CD1c-positive myeloid dendritic cell (primary cell): ENCODE measurements around the gene LRRC52.

ENCODE experiments used
- DNase-seq: peaks from one replicate; pipeline ENCODE4 v3.0.0-alpha.2; 2016; ENCODE audit errors: extremely low spot score

The LRRC52 gene

DNA sequence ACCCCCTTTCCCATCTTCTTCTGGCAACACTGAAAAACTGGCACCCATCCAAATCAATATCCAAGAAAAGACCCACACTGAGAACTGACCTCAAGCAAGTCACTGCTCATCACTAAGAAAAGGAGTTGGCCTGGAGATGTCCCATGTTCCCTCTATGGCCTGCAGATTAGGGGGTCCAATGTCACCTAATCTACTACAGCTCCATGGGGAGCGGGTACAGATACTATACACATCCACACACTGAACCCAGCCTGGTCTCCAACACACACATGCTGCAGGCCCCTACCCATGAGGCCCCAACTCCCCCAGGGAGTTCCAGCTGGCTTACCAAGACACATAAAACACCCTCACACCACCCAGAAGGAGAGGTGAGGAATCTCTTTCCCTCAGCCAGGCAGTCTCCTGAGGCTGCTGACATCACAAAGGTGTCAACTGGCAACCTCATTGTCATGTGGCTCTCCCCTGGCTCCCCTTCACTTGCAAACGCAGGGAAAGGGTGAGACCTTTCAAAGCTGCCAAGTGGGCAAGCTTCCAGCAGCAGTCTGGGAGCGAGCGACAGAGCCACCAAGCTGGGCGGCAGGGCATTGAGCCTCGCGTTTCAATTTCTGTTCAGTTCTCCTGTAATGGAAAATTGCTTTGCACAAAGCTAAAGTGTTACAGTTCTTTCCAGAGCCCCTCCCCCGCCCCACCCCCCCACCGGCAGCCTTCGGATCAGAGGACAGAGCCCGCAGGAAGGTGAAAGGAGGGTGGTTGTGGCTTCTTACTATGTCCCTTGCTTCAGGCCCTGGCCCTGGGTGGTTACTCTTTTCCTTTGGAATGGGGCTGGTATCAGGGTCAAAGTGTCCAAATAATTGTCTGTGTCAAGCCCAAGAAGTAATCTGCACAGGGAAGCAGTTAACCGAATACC is at the start of gene LRRC52:
Gene LRRC52, plus strand, starts transcription at position 469 of the 907 bp plus-strand sequence. Its CDS starts 297 bp downstream, at position 766.
- DNase-seq, result no peak

- no peak for DNase-seq
Measured at GRCh38 chr1:165494949-165495857, 48.6 kb upstream of the LRRC52 start.

DNA sequence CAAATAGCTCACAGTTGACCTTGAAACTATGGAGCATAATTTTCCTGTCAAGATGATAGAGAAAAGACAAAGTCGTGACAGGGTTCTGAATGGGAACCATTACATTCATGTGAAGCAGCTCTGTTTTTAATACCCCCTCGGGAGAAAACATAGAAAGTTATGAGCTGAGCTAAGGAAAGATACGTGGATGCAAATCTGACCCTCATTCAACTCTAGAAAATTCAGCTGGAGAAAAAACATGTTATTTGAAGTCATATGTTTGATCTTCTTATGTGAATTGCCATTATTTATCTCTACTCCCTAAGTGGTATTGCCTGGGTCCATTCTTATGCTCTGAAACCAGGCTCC is 48.0 kb upstream of the LRRC52 start:
- no peak for DNase-seq

DNA sequence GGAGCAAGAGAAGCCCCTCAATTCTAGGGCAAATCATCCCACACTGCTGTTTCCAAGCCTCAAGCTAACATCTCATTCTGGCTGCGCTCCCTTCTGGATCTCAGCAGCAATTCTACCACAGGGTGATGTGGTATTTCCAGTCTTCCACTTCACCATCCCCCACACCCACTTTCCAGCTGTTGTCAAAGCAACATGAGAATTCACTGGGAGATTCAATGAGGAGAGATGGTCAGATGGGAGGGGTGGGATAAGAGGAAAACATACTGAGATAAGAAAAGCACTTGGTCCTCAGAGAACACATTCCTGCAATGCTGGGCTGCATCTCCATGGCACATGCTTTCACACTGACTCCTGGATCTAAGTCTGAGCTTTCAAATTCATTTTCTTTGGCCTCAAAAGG is 47.3 kb upstream of the LRRC52 start:
- DNase-seq, result no peak

GRCh38 chr1:165497069-165498013 is 46.5 kb upstream of the LRRC52 start:
- DNase-seq, result no peak

GRCh38 chr1:165501330-165501969 is 42.4 kb upstream of the LRRC52 start:
- DNase-seq, result no peak

GRCh38 chr1:165501970-165502348 is 41.8 kb upstream of the LRRC52 start:
- DNase-seq, result no peak

DNA sequence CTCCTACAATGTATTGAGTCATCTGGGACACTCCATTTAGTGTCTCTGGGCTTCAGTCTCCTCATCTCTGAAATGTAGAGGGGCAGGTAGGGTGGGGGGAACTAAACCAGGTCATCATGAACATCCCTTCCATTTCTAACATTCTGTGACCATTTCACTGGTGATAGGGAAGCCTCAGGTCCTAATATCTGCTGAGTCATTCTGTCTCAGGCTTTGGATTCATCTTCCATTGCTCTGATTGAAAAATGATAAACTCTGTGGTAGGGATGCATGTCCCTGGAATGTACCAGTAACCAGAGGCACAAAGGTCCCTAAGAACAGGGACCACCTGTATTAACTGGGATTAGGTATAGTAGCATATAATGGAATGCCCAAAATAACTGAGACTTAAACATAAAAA is 36.2 kb upstream of the LRRC52 start:
- no peak for DNase-seq

DNA sequence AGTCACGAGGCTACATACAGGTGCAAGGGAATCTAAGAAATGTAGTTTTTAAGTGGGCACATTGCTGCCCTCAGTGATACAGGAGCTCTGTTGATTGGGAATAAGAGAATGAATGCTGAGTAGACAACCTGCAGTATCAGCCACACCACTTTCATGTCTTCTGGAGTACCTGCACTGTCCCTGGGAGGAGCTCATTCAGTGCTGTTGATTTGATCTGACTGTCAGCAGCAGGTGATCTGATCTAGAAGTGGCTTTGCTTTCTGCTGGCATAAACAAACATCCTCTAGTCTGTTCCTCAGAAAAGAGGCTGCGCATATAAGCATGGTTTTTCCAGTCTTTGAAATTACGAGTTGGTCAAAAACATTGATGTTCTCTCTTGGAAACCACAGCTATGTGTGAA is 35.5 kb upstream of the LRRC52 start:
- DNase-seq, result no peak

DNA sequence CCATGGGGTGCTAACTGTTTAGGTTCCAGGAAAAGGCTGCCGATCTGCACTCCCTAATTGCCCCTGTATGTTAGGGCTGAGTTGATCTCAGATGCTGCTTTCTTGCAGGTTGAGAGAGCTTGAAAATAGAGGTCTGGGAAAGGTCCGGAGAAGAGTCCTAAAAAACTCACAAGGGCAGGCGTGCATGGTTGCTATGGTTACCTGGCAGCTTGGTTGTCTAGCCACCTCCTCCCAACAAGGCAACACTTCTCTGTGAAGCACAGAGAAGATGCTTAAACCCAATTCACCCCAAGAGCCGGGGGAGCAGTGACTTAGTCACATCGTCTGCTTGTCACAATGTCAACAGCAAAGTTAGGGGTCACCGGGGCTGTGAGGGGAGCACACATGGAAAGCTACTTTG is 31.0 kb upstream of the LRRC52 start:
- DNase-seq, result no peak

DNA sequence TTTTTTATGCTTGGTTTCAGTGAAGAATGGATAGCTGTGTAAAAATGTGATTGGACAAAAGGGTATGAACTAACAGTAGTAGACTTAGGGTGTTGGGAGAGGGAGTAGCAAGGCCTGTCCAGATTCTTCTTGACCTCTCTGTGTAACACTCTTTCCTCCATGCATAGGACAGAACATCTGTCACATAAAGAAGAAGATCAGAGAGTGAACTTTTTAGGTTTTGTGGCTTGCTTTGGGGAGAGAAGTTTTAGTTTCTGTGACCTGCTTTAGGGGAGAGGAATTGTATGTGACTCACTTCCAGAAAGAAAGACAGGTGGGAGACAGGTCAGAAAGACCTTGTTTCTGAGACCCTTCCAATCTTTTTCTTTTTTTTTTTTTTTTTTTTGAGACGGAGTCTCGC is 27.3 kb upstream of the LRRC52 start:
- DNase-seq, result no peak

GRCh38 chr1:165520646-165521045 is 23.2 kb upstream of the LRRC52 start:
- no peak for DNase-seq

- DNase-seq, result no peak
Measured at GRCh38 chr1:165524639-165525285, 19.0 kb upstream of the LRRC52 start.

- no peak for DNase-seq
Measured at GRCh38 chr1:165525708-165526107, 18.1 kb upstream of the LRRC52 start.

DNA sequence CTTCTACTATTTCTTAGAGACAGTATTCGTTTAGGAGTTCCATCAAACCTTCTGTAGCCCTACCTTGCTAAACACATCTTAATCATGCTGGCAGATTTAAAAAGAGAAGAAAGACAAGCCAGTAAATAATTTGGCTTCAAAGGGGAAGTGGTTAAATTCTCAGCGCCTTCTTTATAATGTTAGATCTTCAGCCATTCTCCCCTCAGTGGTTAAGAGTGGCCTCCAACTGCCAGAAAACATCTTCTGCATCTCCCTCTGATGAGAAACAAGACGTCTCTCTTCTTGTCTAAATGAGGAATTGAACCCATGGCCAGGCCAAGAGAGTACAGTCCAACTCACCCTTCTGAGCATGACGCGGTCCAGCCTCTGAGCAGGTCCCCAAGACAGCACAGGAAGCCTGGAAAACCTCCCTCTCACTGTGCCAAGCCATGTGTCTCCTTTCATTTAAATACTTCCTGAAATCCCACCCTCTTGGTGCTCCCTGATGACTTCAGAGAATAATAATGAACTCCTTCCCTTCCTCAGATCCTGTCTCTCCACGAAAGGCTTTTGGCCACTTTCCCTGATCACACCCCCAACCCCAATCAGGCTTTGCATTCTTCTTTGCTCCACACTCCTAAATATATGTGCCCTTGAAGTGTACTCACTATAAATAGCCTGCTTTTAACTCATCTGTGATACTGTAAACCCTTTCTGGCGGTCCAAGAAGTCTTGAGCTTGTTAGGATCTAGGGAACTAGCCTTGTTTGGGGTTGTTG is 16.4 kb upstream of the LRRC52 start:
- no peak for DNase-seq

- DNase-seq, result no peak
Measured at GRCh38 chr1:165531021-165531420, 12.8 kb upstream of the LRRC52 start.

DNA sequence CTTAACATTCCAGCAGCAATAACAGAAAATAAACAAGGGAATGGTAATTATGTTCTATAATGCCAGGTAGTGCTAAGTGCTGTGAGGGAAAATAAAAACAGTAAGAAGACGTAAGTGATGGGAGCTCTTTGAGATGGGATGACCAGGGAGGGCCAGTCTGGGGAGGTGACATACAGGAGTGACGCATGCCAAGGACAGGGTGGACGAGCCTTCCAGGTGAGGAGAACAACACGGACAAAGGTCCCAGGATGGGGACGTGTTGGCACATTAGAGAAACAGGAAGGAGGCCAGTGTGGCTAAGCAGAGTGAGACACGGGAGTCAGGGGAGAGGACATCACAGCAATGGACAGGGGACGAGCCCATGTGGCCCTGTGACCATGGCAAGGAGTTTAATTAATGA is 11.7 kb upstream of the LRRC52 start:
- no peak for DNase-seq

- DNase-seq, result no peak
Measured at GRCh38 chr1:165533254-165533653, 10.5 kb upstream of the LRRC52 start.

GRCh38 chr1:165536016-165536415 is 7.8 kb upstream of the LRRC52 start:
- DNase-seq, result no peak
